Erythroblast (primary cell): ENCODE measurements around the gene PRTFDC1.
"Not testable (repeated sequence)": the region's sequence is repeated elsewhere in the genome, so short reads cannot be mapped to it uniquely, and the experiment has no call there.

Experiments
- DNase-seq, 2 experiments: peaks; one replicate each; lab custom pipeline; 2025; lab: John Stamatoyannopoulos, UW
- GATA1 ChIP-seq: IDR thresholded peaks from 2 replicates; pipeline ENCODE4 v1.6.1; 2011; ENCODE audit warnings: low read depth, mild to moderate bottlenecking, control low read depth, low read length, moderate library complexity
- POLR2A ChIP-seq: IDR thresholded peaks from 2 replicates; pipeline ENCODE4 v1.6.1; 2011; ENCODE audit warnings: mild to moderate bottlenecking, low read length

Gene PRTFDC1

GRCh38 chr10:24853661-24854060 is 98.7 kb downstream of the PRTFDC1 start:
- DNase-seq = no peak
- TF ChIP-seq POLR2A = no peak

DNA sequence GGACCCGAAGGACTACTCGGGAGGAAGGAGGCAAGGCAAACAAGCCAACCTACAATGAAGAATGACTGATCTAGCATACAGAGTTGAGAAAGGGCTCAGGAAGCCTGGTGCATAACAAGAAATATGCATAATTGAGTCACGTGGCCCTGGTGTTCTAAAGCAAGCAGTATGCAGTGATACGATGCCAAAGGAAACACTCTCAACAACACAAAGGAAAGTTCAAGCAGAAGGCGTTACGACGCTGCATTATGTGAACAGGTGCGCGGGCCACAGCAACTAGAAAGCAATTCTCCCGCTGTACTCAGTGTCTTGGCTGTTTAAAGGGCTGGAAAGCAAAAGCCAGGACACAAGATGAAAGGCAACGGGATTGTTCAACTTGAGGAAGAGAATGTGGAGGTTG is 100.8 kb downstream of the PRTFDC1 start:
- no peak for DNase-seq
- TF ChIP-seq POLR2A (no peak), GATA1 (no peak)

DNA sequence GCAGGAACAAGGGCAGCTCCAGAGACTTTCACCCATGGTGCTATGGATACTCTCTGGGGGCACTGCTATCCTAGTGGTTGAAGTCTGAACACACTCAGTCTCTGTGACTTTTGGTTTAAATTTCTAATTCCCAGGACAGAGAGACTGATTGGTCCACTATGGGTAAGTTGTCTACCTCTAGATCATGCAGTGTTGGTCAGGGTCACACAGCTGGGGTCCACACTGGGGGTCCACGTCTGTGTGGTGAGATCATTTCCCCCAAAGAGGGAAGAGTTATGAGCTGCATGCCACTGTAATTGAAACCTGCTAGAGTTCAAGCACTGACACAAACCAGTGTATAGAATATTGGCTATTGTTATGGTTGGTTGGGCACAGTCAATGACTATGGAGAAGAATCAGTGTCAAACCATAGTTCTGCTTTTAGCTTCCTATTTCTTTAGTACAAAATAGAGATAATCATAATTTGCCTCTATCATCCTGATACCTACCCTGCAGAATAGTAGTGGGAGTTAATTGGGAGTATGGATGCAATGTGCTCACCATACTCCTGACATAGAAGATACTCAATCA is 101.6 kb downstream of the PRTFDC1 start:
- no peak for DNase-seq
- TF ChIP-seq GATA1 (no peak), POLR2A (no peak)

DNA sequence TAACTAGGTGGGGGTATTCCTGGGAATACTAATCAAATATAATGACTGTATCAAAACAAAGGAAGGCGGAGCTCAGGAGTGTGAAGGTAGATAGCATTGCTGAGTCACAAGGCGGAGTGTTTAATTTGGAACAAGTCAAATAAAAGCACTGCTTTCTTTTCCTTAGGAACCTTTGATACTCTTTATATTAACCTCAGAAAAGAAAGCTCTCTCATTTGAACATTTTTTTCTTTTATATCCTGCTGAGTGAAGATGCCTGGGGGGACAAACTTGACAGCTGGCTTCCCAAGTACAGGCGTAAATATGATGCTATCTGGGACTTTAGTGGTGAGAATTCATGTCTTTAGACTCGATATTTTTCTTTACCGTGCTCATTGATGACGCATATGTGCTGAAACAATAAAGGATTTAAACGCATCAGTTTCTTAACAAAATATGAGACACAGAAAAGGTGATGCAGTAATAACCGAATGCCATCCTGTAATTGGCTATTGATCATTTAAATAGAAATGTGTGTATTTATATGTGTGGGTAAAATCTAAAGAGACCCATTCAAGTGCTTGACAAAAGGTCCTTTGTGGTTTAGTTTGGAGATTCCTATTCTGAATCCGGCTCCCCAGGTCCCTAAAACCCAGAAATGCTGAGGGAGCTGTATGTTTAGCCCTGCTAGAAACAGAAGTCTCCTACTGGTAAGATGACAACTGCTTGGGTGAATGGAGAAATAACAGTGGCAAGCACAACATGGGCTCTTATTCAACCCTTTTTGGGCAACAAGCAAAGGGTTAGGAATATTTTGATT is 102.7 kb downstream of the PRTFDC1 start:
- DNase-seq = no peak
- TF ChIP-seq GATA1 = no peak
- TF ChIP-seq POLR2A = no peak

GRCh38 chr10:24849051-24849450 is 103.4 kb downstream of the PRTFDC1 start:
- no peak for TF ChIP-seq POLR2A
- TF ChIP-seq GATA1 = no peak
- no peak for DNase-seq

DNA sequence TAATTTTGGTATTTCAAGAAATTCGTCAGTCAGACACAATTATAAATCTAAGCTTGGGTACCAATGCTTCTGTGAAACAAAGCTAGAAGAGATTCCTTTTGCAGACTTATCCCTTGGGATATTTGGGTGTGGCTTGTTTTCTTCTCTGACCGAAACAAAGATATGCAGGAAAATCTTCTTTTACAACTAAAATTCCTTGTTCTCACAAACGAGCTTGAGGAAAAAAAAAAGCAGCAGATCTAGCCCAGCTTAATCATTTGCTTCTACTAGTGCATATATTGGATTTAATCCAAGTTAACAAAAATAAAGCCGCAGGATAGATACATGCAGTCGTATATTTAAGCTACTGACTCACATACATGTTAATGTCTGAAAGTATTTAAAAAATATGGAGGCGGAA is 104.2 kb downstream of the PRTFDC1 start:
- DNase-seq = no peak

GRCh38 chr10:24847112-24848070 is 105.0 kb downstream of the PRTFDC1 start:
- no peak for DNase-seq
- TF ChIP-seq POLR2A (no peak), GATA1 (no peak)

More for the DNA sequence above, 104.2 kb downstream of the PRTFDC1 start:
- TF ChIP-seq POLR2A (no peak), GATA1 (no peak)

GRCh38 chr10:24844742-24845141 is 107.7 kb downstream of the PRTFDC1 start:
- TF ChIP-seq GATA1 (no peak), POLR2A (no peak)
- DNase-seq = no peak

- TF ChIP-seq GATA1 = no peak
These were observed 109.2 kb downstream of the PRTFDC1 start for GRCh38 chr10:24843256-24843655.

GRCh38 chr10:24842856-24843255 is 109.5 kb downstream of the PRTFDC1 start:
- TF ChIP-seq POLR2A = no peak
- TF ChIP-seq GATA1 = no peak
- DNase-seq = no peak

More at GRCh38 chr10:24843256-24843655, 109.2 kb downstream of the PRTFDC1 start:
- no peak for DNase-seq

- no peak for TF ChIP-seq POLR2A
- TF ChIP-seq GATA1 = no peak
These were observed 110.9 kb downstream of the PRTFDC1 start for GRCh38 chr10:24841530-24841929.

DNA sequence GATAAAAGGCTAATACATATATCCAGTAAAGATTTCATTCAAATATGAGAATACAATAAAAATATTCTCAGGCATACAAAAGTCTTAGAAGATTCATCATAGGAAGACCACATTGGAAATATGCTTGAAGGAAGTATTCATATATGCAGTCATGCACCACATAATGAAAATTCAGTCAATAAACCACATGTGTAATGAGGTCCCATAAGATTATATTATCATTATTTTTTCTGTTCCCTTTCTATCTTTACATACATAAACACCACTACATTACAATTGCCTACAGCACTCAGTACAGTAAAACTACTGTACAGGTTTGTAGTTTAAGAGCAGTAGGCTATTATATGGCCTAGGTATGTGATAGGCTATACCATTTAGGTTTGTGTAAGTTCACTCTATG is 111.6 kb downstream of the PRTFDC1 start:
- DNase-seq = no peak
- TF ChIP-seq GATA1 = no peak
- TF ChIP-seq POLR2A = no peak

More at GRCh38 chr10:24841530-24841929, 110.9 kb downstream of the PRTFDC1 start:
- no peak for DNase-seq

GRCh38 chr10:24837781-24838180 is 114.6 kb downstream of the PRTFDC1 start:
- DNase-seq = not testable (repeated sequence)

- DNase-seq = no peak
- TF ChIP-seq GATA1 (no peak), POLR2A (no peak)
These were observed 117.5 kb downstream of the PRTFDC1 start for GRCh38 chr10:24834869-24835268.
